HG03354 (cell line): ENCODE measurements around the gene LASP1NB.
"Not testable (repeated sequence)": the region's sequence is repeated elsewhere in the genome, so short reads cannot be mapped to it uniquely, and the experiment has no call there.

Experiments used
- ATAC-seq: cut with Tn5 transposase; IDR thresholded peaks from one replicate; pipeline ENCODE4 v1.9.1; 2021; ENCODE audit warnings: mild to moderate bottlenecking; ENCODE audit not compliant: unreplicated experiment, poor library complexity, severe bottlenecking

LASP1NB gene

GRCh38 chr17:38894276-38894675, 31.1 kb upstream of the LASP1NB start:
- ATAC-seq = no peak

- no peak for ATAC-seq
Observed at GRCh38 chr17:38896346-38896954, 29.0 kb upstream of the LASP1NB start.

- ATAC-seq = no peak
Observed at GRCh38 chr17:38897176-38897575, 28.2 kb upstream of the LASP1NB start.

- ATAC-seq = no peak
Observed at GRCh38 chr17:38897671-38898290, 27.6 kb upstream of the LASP1NB start.

GRCh38 chr17:38898291-38898679, 27.1 kb upstream of the LASP1NB start:
- peak; percentile 29 for ATAC-seq

- peak; percentile 86 for ATAC-seq
Observed at GRCh38 chr17:38898812-38899348, 26.5 kb upstream of the LASP1NB start.

- ATAC-seq = no peak
Observed at GRCh38 chr17:38899421-38899820, 26.0 kb upstream of the LASP1NB start.

GRCh38 chr17:38900978-38901656, 24.3 kb upstream of the LASP1NB start:
- ATAC-seq = no peak

GRCh38 chr17:38903404-38903803, 22.0 kb upstream of the LASP1NB start:
- no peak for ATAC-seq

GRCh38 chr17:38904892-38905291, 20.5 kb upstream of the LASP1NB start:
- no peak for ATAC-seq

GRCh38 chr17:38905375-38905774, 20.0 kb upstream of the LASP1NB start:
- no peak for ATAC-seq

- no peak for ATAC-seq
Observed at GRCh38 chr17:38906460-38907228, 18.8 kb upstream of the LASP1NB start.

- no peak for ATAC-seq
Observed at GRCh38 chr17:38907930-38908675, 17.3 kb upstream of the LASP1NB start.

GRCh38 chr17:38908676-38909181, 16.7 kb upstream of the LASP1NB start:
- ATAC-seq = no peak

- ATAC-seq = no peak
Observed at GRCh38 chr17:38910325-38910724, 15.1 kb upstream of the LASP1NB start.

GRCh38 chr17:38911081-38911730, 14.2 kb upstream of the LASP1NB start:
- ATAC-seq = no peak

GRCh38 chr17:38911731-38912081, 13.7 kb upstream of the LASP1NB start:
- not testable (repeated sequence) for ATAC-seq

- no peak for ATAC-seq
Observed at GRCh38 chr17:38912221-38912813, 13.1 kb upstream of the LASP1NB start.
